ENCODE measurements around the gene LAMA5. TPM values are rescaled to one million over a fixed set of nuclear protein-coding genes. Genes with fewer than 3 reads are reported as not detected.

Gene LAMA5
- total and polyA plus RNA-seq, 3 experiments from 2014 or later, result 0.13 to 0.78 TPM; not detected in 1

- no peaks in the 10 kb centered on the region for H3K9me3 ChIP-seq (ENCODE audit: low read length)
- H3K27me3 Mint-ChIP-seq, result no peaks in the 10 kb centered on the region
- H3K4me3 ChIP-seq (ENCODE audit: low read length), result no peak overlapping the region
- H3K27ac ChIP-seq (ENCODE audit: low read depth, low read length), result no peak overlapping the region
- H3K9me3 Mint-ChIP-seq, result no peaks in the 10 kb centered on the region
- DNase-seq, result no peak
- no peak overlapping the region for H3K4me3 Mint-ChIP-seq
- POLR2A ChIA-PET, result no interaction called here
- CTCF ChIA-PET, result interaction anchor here (1.4 kb wide), 1 partner anchor 10 kb away, joined by 5 read pairs; no protein-coding TSS in a partner anchor
- peaks cover 0 to 60% (median 5%) of the 10 kb centered on the region in 3 donors for H3K36me3 Mint-ChIP-seq
- H3K27me3 ChIP-seq (ENCODE audit: insufficient read depth, low read length, poor library complexity, severe bottlenecking), result no peaks in the 10 kb centered on the region
- H3K4me1 Mint-ChIP-seq, result peaks cover 15 to 23% (median 16%) of the 10 kb centered on the region in 3 donors
- peak overlapping the region in 1 of 8 donors; percentile 42 for H3K27ac Mint-ChIP-seq
- H3K4me1 ChIP-seq (ENCODE audit: insufficient read depth, low read length), result peaks cover 11% of the 10 kb centered on the region
- H3K36me3 ChIP-seq (ENCODE audit: insufficient read depth, low read length), result peaks cover 9% of the 10 kb centered on the region
Measured at GRCh38 chr20:62392621-62393334, 25.7 kb upstream of the LAMA5 start.

- Histone ChIP-seq H3K27ac (ENCODE audit: low read depth, low read length) (no peak overlapping the region), H3K9me3 (ENCODE audit: low read length) (no peaks in the 10 kb centered on the region), H3K27me3 (ENCODE audit: insufficient read depth, low read length, poor library complexity, severe bottlenecking) (no peaks in the 10 kb centered on the region), H3K4me3 (ENCODE audit: low read length) (no peak overlapping the region), H3K36me3 (ENCODE audit: insufficient read depth, low read length) (peaks cover 9% of the 10 kb centered on the region), H3K4me1 (ENCODE audit: insufficient read depth, low read length) (peaks cover 15% of the 10 kb centered on the region)
- CTCF ChIA-PET, result no interaction called here
- POLR2A ChIA-PET, result no interaction called here
- Mint-ChIP-seq H3K27me3 (no peaks in the 10 kb centered on the region), H3K9me3 (no peaks in the 10 kb centered on the region), H3K36me3 (peaks cover 0 to 64% (median 4%) of the 10 kb centered on the region in 3 donors), H3K4me1 (peaks cover 20 to 29% (median 21%) of the 10 kb centered on the region in 3 donors), H3K27ac (no peak overlapping the region), H3K4me3 (peak overlapping the region in 1 of 7 donors; percentile 54)
- DNase-seq, result no peak
Measured at GRCh38 chr20:62392077-62392418, 24.9 kb upstream of the LAMA5 start.

GRCh38 chr20:62391165-62392076 lies 24.3 kb upstream of the LAMA5 start:
- no peak overlapping the region for H3K4me3 ChIP-seq (ENCODE audit: low read length)
- peak overlapping the region in 1 of 8 donors; percentile 70 for H3K27ac Mint-ChIP-seq
- H3K36me3 ChIP-seq (ENCODE audit: insufficient read depth, low read length), result peaks cover 9% of the 10 kb centered on the region
- no peaks in the 10 kb centered on the region for H3K27me3 Mint-ChIP-seq
- peak overlapping the region in 1 of 7 donors; percentile 72 for H3K4me3 Mint-ChIP-seq
- no peaks in the 10 kb centered on the region for H3K9me3 Mint-ChIP-seq
- ChIA-PET CTCF (no interaction called here), POLR2A (interaction anchor here (0.8 kb wide), 1 partner anchor 15 kb away, joined by 3 read pairs; no protein-coding TSS in a partner anchor)
- DNase-seq, result no peak
- H3K27me3 ChIP-seq (ENCODE audit: insufficient read depth, low read length, poor library complexity, severe bottlenecking), result no peaks in the 10 kb centered on the region
- H3K4me1 Mint-ChIP-seq, result peaks cover 20 to 33% (median 23%) of the 10 kb centered on the region in 3 donors
- peaks cover 15% of the 10 kb centered on the region for H3K4me1 ChIP-seq (ENCODE audit: insufficient read depth, low read length)
- H3K27ac ChIP-seq (ENCODE audit: low read depth, low read length), result no peak overlapping the region
- H3K36me3 Mint-ChIP-seq, result peaks cover 0 to 67% (median 4%) of the 10 kb centered on the region in 3 donors
- H3K9me3 ChIP-seq (ENCODE audit: low read length), result no peaks in the 10 kb centered on the region

GRCh38 chr20:62390317-62391164 lies 23.4 kb upstream of the LAMA5 start:
- Histone ChIP-seq H3K27me3 (ENCODE audit: insufficient read depth, low read length, poor library complexity, severe bottlenecking) (no peaks in the 10 kb centered on the region), H3K4me1 (ENCODE audit: insufficient read depth, low read length) (peaks cover 20% of the 10 kb centered on the region), H3K9me3 (ENCODE audit: low read length) (no peaks in the 10 kb centered on the region), H3K27ac (ENCODE audit: low read depth, low read length) (no peak overlapping the region), H3K4me3 (ENCODE audit: low read length) (no peak overlapping the region), H3K36me3 (ENCODE audit: insufficient read depth, low read length) (peaks cover 9% of the 10 kb centered on the region)
- Mint-ChIP-seq H3K9me3 (no peaks in the 10 kb centered on the region), H3K27me3 (no peaks in the 10 kb centered on the region), H3K27ac (peak overlapping the region in 4 of 8 donors; percentile 14 to 70 (median 52)), H3K4me3 (peak overlapping the region in 1 of 7 donors; percentile 97), H3K36me3 (peaks cover 0 to 71% (median 4%) of the 10 kb centered on the region in 3 donors), H3K4me1 (peaks cover 29 to 42% (median 32%) of the 10 kb centered on the region in 3 donors)
- CTCF ChIA-PET, result no interaction called here
- no peak for DNase-seq
- POLR2A ChIA-PET, result interaction anchor here (0.8 kb wide), 1 partner anchor 15 kb away, joined by 3 read pairs; no protein-coding TSS in a partner anchor

- Histone ChIP-seq H3K36me3 (ENCODE audit: insufficient read depth, low read length) (peaks cover 9% of the 10 kb centered on the region), H3K27ac (ENCODE audit: low read depth, low read length) (no peak overlapping the region), H3K4me3 (ENCODE audit: low read length) (no peak overlapping the region), H3K4me1 (ENCODE audit: insufficient read depth, low read length) (peaks cover 26% of the 10 kb centered on the region), H3K27me3 (ENCODE audit: insufficient read depth, low read length, poor library complexity, severe bottlenecking) (no peaks in the 10 kb centered on the region), H3K9me3 (ENCODE audit: low read length) (no peaks in the 10 kb centered on the region)
- peak overlapping the region in 2 of 8 donors; percentile 47 to 95 for H3K27ac Mint-ChIP-seq
- CTCF ChIA-PET, result no interaction called here
- H3K4me3 Mint-ChIP-seq, result peak overlapping the region in 2 of 7 donors; percentile 56 to 97
- H3K9me3 Mint-ChIP-seq, result no peaks in the 10 kb centered on the region
- peaks cover 0 to 68% (median 4%) of the 10 kb centered on the region in 3 donors for H3K36me3 Mint-ChIP-seq
- no peaks in the 10 kb centered on the region for H3K27me3 Mint-ChIP-seq
- DNase-seq, result no peak
- peaks cover 35 to 49% (median 39%) of the 10 kb centered on the region in 3 donors for H3K4me1 Mint-ChIP-seq
- POLR2A ChIA-PET, result no interaction called here
Measured at GRCh38 chr20:62389601-62390087, 22.5 kb upstream of the LAMA5 start.

GRCh38 chr20:62388839-62389600 lies 21.9 kb upstream of the LAMA5 start:
- H3K4me3 Mint-ChIP-seq, result peak overlapping the region; percentile 90 to 97 (median 92)
- no peak overlapping the region for H3K27ac ChIP-seq (ENCODE audit: low read depth, low read length)
- peaks cover 26% of the 10 kb centered on the region for H3K4me1 ChIP-seq (ENCODE audit: insufficient read depth, low read length)
- H3K4me3 ChIP-seq (ENCODE audit: low read length), result no peak overlapping the region
- H3K9me3 Mint-ChIP-seq, result no peaks in the 10 kb centered on the region
- ChIA-PET POLR2A (no interaction called here), CTCF (no interaction called here)
- H3K27me3 ChIP-seq (ENCODE audit: insufficient read depth, low read length, poor library complexity, severe bottlenecking), result no peaks in the 10 kb centered on the region
- no peak for DNase-seq
- H3K27me3 Mint-ChIP-seq, result no peaks in the 10 kb centered on the region
- H3K27ac Mint-ChIP-seq, result peak overlapping the region in 6 of 8 donors; percentile 29 to 95 (median 92)
- H3K36me3 ChIP-seq (ENCODE audit: insufficient read depth, low read length), result peaks cover 9% of the 10 kb centered on the region
- H3K9me3 ChIP-seq (ENCODE audit: low read length), result no peaks in the 10 kb centered on the region
- peaks cover 35 to 49% (median 39%) of the 10 kb centered on the region in 3 donors for H3K4me1 Mint-ChIP-seq
- H3K36me3 Mint-ChIP-seq, result peaks cover 0 to 64% (median 4%) of the 10 kb centered on the region in 3 donors
